HL-60 (cell line): Measurements from ENCODE around the gene FZD2.

ENCODE experiments used
- DNase-seq, 2 experiments: peaks; one replicate each; pipeline ENCODE4 v3.0.0-alpha.2; 2010 to 2020; ENCODE audit warnings: low read depth in 1 of 2, low spot score in 1 of 2
- H3K27ac ChIP-seq: fragments of 250-450 bp; sonication (Bioruptor Pico); replicated peaks from 2 replicates; pipeline ENCODE4 v1.5.1; 2020; ENCODE audit warnings: mild to moderate bottlenecking, moderate library complexity
- H3K27me3 ChIP-seq: fragments of 250-450 bp; sonication (Bioruptor Pico); 2 replicates; pipeline ENCODE4 v1.5.1; 2021; ENCODE audit warnings: mild to moderate bottlenecking, moderate library complexity; ENCODE audit not compliant: insufficient read depth, poor library complexity, severe bottlenecking
- H3K4me3 ChIP-seq: replicated peaks from 2 replicates; pipeline ENCODE4 v1.5.1; 2011; ENCODE audit warnings: mild to moderate bottlenecking, control low read depth, low read length; ENCODE audit not compliant: insufficient read depth
- GABPA ChIP-seq: IDR thresholded peaks from 2 replicates; pipeline ENCODE4 v1.6.1; 2012; ENCODE audit warnings: low read depth
- POLR2AphosphoS5 ChIP-seq: IDR thresholded peaks from 2 replicates; pipeline ENCODE4 v1.6.1; 2012; ENCODE audit warnings: low read depth
- SPI1 ChIP-seq: IDR thresholded peaks from 2 replicates; pipeline ENCODE4 v1.6.1; 2012; ENCODE audit warnings: low read depth, mild to moderate bottlenecking, borderline replicate concordance
- TF ChIP-seq, protein P1 (sequence below): IDR thresholded peaks from 2 replicates; pipeline ENCODE4 v1.6.1; 2012; ENCODE audit warnings: low read depth; ENCODE audit not compliant: insufficient replicate concordance
- TF ChIP-seq, protein P2 (sequence below): IDR thresholded peaks from one replicate; pipeline ENCODE4 v1.5.1; 2011; ENCODE audit warnings: low read length, control low read depth, inconsistent platforms; ENCODE audit not compliant: insufficient read depth

Gene FZD2

DNA sequence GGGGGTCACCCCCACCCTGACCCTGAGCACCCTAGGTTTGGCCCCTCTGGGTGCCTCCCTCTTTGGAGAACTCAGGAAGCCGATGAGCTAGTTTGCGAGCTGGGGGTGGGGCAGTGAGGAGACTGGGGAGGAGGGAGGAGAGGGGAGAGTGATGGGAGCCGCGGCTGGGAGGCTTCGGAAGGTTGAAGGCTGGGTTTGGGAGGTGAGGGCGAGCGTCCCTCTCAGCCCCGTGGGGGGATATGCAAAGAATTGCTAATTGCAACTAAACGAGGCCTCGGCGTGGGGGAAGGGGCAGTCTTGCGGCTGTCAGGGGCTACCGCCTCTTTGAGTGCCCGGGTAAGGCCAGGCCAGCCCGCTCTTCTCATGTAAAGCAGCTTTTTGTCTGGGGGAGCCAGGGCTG, 17.6 kb upstream of the FZD2 start:
- Histone ChIP-seq H3K27ac (no peak overlapping the region), H3K4me3 (no peak overlapping the region), H3K27me3 (no peaks in the 10 kb centered on the region)
- TF ChIP-seq POLR2AphosphoS5 (no peak), SPI1 (no peak), GABPA (no peak)
- TF ChIP-seq, protein P1, sequence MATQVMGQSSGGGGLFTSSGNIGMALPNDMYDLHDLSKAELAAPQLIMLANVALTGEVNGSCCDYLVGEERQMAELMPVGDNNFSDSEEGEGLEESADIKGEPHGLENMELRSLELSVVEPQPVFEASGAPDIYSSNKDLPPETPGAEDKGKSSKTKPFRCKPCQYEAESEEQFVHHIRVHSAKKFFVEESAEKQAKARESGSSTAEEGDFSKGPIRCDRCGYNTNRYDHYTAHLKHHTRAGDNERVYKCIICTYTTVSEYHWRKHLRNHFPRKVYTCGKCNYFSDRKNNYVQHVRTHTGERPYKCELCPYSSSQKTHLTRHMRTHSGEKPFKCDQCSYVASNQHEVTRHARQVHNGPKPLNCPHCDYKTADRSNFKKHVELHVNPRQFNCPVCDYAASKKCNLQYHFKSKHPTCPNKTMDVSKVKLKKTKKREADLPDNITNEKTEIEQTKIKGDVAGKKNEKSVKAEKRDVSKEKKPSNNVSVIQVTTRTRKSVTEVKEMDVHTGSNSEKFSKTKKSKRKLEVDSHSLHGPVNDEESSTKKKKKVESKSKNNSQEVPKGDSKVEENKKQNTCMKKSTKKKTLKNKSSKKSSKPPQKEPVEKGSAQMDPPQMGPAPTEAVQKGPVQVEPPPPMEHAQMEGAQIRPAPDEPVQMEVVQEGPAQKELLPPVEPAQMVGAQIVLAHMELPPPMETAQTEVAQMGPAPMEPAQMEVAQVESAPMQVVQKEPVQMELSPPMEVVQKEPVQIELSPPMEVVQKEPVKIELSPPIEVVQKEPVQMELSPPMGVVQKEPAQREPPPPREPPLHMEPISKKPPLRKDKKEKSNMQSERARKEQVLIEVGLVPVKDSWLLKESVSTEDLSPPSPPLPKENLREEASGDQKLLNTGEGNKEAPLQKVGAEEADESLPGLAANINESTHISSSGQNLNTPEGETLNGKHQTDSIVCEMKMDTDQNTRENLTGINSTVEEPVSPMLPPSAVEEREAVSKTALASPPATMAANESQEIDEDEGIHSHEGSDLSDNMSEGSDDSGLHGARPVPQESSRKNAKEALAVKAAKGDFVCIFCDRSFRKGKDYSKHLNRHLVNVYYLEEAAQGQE: no peak
- TF ChIP-seq, protein P2, sequence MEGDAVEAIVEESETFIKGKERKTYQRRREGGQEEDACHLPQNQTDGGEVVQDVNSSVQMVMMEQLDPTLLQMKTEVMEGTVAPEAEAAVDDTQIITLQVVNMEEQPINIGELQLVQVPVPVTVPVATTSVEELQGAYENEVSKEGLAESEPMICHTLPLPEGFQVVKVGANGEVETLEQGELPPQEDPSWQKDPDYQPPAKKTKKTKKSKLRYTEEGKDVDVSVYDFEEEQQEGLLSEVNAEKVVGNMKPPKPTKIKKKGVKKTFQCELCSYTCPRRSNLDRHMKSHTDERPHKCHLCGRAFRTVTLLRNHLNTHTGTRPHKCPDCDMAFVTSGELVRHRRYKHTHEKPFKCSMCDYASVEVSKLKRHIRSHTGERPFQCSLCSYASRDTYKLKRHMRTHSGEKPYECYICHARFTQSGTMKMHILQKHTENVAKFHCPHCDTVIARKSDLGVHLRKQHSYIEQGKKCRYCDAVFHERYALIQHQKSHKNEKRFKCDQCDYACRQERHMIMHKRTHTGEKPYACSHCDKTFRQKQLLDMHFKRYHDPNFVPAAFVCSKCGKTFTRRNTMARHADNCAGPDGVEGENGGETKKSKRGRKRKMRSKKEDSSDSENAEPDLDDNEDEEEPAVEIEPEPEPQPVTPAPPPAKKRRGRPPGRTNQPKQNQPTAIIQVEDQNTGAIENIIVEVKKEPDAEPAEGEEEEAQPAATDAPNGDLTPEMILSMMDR: no peak
- no peak for DNase-seq

DNA sequence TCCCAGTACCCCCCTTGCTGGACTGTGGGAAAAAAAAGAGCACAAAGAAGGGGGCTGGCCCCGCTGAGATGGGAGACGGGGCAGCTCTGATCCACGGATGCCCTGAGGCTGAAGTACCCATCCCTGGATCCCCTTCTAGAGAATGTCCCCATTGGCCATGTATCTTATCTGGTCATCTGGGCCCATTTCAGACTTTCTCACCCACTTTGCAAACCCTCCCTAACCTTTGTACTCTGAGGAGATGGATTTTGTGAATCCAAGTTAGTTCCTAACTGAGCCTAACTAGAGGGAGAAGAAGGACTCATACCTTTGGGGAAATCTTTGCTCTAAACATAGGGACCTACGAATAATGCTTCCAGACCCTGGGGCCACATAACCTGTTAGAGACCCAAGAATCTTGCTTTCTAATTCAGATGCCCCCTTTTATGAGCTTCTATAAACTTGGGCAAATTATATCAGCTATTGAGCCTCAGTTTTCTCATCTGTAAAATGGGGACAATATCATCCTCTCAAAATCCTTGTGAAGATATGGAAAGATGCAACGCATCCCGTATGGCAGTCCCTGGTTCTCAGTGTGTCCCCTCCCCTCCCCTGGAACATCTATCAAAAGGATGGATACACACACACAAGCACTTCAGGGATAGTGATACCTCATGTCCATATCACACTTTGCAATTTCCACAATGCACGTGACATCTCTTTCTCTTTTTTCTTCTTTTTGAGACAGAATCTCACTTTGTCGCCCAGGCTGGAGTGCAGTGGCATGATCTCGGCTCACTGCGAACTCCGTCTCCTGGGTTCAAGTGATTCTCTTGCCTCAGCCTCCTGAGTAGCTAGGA, 16.8 kb upstream of the FZD2 start:
- no peak overlapping the region for H3K27ac ChIP-seq
- TF ChIP-seq GABPA (no peak), SPI1 (no peak)
- TF ChIP-seq, protein P2: no peak
- H3K4me3 ChIP-seq: no peak overlapping the region
- no peaks in the 10 kb centered on the region for H3K27me3 ChIP-seq
- no peak for DNase-seq

DNA sequence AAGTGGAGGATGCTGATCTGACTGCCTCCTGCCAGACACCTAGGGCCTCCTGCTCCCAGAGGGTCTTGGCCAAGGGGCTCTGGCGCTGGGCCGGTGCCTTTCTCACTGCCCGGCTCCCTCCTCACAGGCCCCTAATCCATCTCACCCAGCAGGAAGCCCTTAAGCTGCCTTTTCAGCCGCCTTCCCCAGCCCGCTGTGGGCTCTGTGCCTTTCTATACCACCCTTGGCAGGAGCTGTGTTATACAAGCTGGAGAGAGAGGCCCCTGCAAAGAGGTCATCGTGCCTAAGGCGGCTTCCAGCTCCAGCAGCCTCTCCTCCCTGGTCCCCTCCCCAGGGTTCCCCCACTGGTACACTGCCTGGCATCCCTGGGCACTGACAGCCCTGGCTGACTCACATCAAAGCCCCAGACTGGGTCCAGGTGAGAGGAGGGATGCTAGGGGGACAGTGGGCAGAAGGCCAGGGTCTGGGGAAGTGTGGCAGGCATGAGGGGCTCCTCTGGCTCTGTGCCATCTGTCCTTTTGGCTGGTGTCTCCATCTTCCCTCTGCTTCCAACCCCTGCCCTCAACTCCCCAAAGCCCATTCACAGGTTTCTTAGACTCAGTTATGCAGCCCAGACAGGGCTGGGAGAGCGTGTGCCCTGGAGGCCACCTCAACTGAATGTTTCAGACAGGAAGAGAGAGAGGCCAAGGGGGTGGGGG, 15.3 kb upstream of the FZD2 start:
- H3K27me3 ChIP-seq: no peaks in the 10 kb centered on the region
- TF ChIP-seq GABPA: no peak
- TF ChIP-seq POLR2AphosphoS5: no peak
- no peak for TF ChIP-seq SPI1
- TF ChIP-seq, protein P2: no peak
- TF ChIP-seq, protein P1: no peak
- H3K4me3 ChIP-seq: no peak overlapping the region
- DNase-seq: no peak
- no peak overlapping the region for H3K27ac ChIP-seq
